Measurements from ENCODE around the gene TPST1.

TPST1 gene

GRCh38 chr7:66233638-66234037 lies 28.5 kb downstream of the TPST1 start:
- H3K4me2 ChIP-seq (ENCODE audit: low read depth, low read length, poor library complexity, severe bottlenecking): no peak overlapping the region
- no peaks in the 10 kb centered on the region for H3F3A ChIP-seq (ENCODE audit: low read depth)
- no peaks in the 10 kb centered on the region for H3K36me3 ChIP-seq (ENCODE audit: insufficient read depth, low read length)
- H4K20me1 ChIP-seq (ENCODE audit: insufficient read depth, low read length, poor library complexity, severe bottlenecking): no peaks in the 10 kb centered on the region
- no peak overlapping the region for H2AFZ ChIP-seq (ENCODE audit: low read length)
- no peaks in the 10 kb centered on the region; the same call in 1 of the 2 replicates for H3K9me3 ChIP-seq (ENCODE audit: insufficient read depth, low read depth, low read length)
- H3K79me2 ChIP-seq (ENCODE audit: insufficient read depth, low read length): no peaks in the 10 kb centered on the region
- no peak overlapping the region for H3K9ac ChIP-seq (ENCODE audit: low read depth, low read length, poor library complexity, severe bottlenecking)
- no peaks in the 10 kb centered on the region for H3K9me2 ChIP-seq (replicated peaks; ENCODE audit: low read depth, low read length)
- no peak overlapping the region for H3K4me3 ChIP-seq (ENCODE audit: low read length, poor library complexity, severe bottlenecking)
- H3K27me3 ChIP-seq (ENCODE audit: insufficient read depth, low read length, poor library complexity, severe bottlenecking): no peaks in the 10 kb centered on the region
- no peaks in the 10 kb centered on the region for H3K4me1 ChIP-seq (ENCODE audit: insufficient read depth, low read length, poor library complexity, severe bottlenecking)
- TF ChIP-seq EZH2phosphoT487 (IDR thresholded peaks at IDR 0.05; ENCODE audit: borderline replicate concordance): no peak
- TF ChIP-seq, protein P1, sequence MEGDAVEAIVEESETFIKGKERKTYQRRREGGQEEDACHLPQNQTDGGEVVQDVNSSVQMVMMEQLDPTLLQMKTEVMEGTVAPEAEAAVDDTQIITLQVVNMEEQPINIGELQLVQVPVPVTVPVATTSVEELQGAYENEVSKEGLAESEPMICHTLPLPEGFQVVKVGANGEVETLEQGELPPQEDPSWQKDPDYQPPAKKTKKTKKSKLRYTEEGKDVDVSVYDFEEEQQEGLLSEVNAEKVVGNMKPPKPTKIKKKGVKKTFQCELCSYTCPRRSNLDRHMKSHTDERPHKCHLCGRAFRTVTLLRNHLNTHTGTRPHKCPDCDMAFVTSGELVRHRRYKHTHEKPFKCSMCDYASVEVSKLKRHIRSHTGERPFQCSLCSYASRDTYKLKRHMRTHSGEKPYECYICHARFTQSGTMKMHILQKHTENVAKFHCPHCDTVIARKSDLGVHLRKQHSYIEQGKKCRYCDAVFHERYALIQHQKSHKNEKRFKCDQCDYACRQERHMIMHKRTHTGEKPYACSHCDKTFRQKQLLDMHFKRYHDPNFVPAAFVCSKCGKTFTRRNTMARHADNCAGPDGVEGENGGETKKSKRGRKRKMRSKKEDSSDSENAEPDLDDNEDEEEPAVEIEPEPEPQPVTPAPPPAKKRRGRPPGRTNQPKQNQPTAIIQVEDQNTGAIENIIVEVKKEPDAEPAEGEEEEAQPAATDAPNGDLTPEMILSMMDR (conservative IDR thresholded peaks at IDR 0.05; ENCODE audit: low read length): no peak

DNA sequence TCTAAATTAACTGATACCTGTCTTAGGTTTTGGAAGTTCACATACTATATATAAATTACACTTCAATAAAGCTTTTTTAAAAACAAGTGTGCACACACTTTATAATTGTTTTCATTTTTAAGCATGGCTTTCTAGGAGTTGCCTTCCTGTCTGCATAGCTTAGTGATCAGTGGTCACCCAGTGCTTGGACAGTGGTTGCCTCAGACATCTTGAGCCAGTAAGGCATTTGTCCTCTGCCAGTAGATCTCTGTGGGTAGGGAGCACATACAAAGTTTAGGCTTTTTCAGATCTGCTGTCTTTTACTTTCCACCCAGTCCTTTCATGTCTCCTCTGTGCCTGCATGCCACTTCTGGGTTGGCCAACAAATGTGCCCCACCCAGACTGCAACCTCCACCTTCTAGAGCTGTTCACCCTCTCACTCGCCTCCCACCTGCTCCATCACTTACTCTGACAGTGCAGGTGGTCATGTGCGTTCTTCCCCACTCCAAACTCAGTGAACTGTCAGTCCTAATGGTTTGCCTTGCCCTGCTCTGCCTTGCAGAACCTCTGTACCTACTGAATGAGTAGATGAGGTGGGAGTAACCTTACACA lies 31.7 kb downstream of the TPST1 start:
- no peaks in the 10 kb centered on the region for H3K36me3 ChIP-seq (ENCODE audit: insufficient read depth, low read length)
- H3K4me3 ChIP-seq (ENCODE audit: low read length, poor library complexity, severe bottlenecking): no peak overlapping the region
- H2AFZ ChIP-seq (ENCODE audit: low read length): no peak overlapping the region
- H3K27me3 ChIP-seq (ENCODE audit: insufficient read depth, low read length, poor library complexity, severe bottlenecking): no peaks in the 10 kb centered on the region
- TF ChIP-seq EZH2phosphoT487 (IDR thresholded peaks at IDR 0.05; ENCODE audit: borderline replicate concordance): no peak
- TF ChIP-seq, protein P1 (conservative IDR thresholded peaks at IDR 0.05; ENCODE audit: low read length): no peak
- H3F3A ChIP-seq (ENCODE audit: low read depth): no peaks in the 10 kb centered on the region
- no peaks in the 10 kb centered on the region for H3K79me2 ChIP-seq (ENCODE audit: insufficient read depth, low read length)
- no peaks in the 10 kb centered on the region for H3K9me2 ChIP-seq (replicated peaks; ENCODE audit: low read depth, low read length)
- no peaks in the 10 kb centered on the region; the same call in 1 of the 2 replicates for H3K9me3 ChIP-seq (ENCODE audit: insufficient read depth, low read depth, low read length)
- H3K4me2 ChIP-seq (ENCODE audit: low read depth, low read length, poor library complexity, severe bottlenecking): no peak overlapping the region
- H3K4me1 ChIP-seq (ENCODE audit: insufficient read depth, low read length, poor library complexity, severe bottlenecking): no peaks in the 10 kb centered on the region
- H4K20me1 ChIP-seq (ENCODE audit: insufficient read depth, low read length, poor library complexity, severe bottlenecking): no peaks in the 10 kb centered on the region
- H3K9ac ChIP-seq (ENCODE audit: low read depth, low read length, poor library complexity, severe bottlenecking): no peak overlapping the region

- H3K9ac ChIP-seq (ENCODE audit: low read depth, low read length, poor library complexity, severe bottlenecking): no peak overlapping the region
- H3F3A ChIP-seq (ENCODE audit: low read depth): no peaks in the 10 kb centered on the region
- no peak overlapping the region for H2AFZ ChIP-seq (ENCODE audit: low read length)
- no peaks in the 10 kb centered on the region for H3K9me2 ChIP-seq (replicated peaks; ENCODE audit: low read depth, low read length)
- H3K4me3 ChIP-seq (ENCODE audit: low read length, poor library complexity, severe bottlenecking): no peak overlapping the region
- H3K4me2 ChIP-seq (ENCODE audit: low read depth, low read length, poor library complexity, severe bottlenecking): no peak overlapping the region
- no peaks in the 10 kb centered on the region for H3K4me1 ChIP-seq (ENCODE audit: insufficient read depth, low read length, poor library complexity, severe bottlenecking)
- H3K79me2 ChIP-seq (ENCODE audit: insufficient read depth, low read length): no peaks in the 10 kb centered on the region
- H3K27me3 ChIP-seq (ENCODE audit: insufficient read depth, low read length, poor library complexity, severe bottlenecking): no peaks in the 10 kb centered on the region
- TF ChIP-seq, protein P1 (conservative IDR thresholded peaks at IDR 0.05; ENCODE audit: low read length): no peak
- H3K9me3 ChIP-seq (ENCODE audit: insufficient read depth, low read depth, low read length): no peaks in the 10 kb centered on the region
- H3K36me3 ChIP-seq (ENCODE audit: insufficient read depth, low read length): no peaks in the 10 kb centered on the region
- no peaks in the 10 kb centered on the region for H4K20me1 ChIP-seq (ENCODE audit: insufficient read depth, low read length, poor library complexity, severe bottlenecking)
Measured at GRCh38 chr7:66237906-66238772, 33.0 kb downstream of the TPST1 start.
